Neural progenitor cell (in vitro differentiated cells): Measurements from ENCODE around the gene KCNK10. TPM values are rescaled to one million over a fixed set of nuclear protein-coding genes. Genes with fewer than 3 reads are reported as not detected.

Source experiments
- DNase-seq: peaks from one replicate; pipeline ENCODE4 v3.0.0-alpha.2; 2016; ENCODE audit warnings: low spot score
- H2AFZ ChIP-seq: fragments of 200-600 bp; sonication (generic); replicated peaks from 2 replicates; pipeline ENCODE4 v1.6.1; 2016; ENCODE audit warnings: antibody characterized with exemption
- H3F3A ChIP-seq: fragments of 200-600 bp; sonication (generic); 2 replicates; pipeline ENCODE4 v1.6.1; 2016; ENCODE audit warnings: antibody characterized with exemption, low read depth
- H3K27ac ChIP-seq: fragments of 200-600 bp; sonication (generic); 2 replicates; pipeline ENCODE4 v1.5.1; 2016; ENCODE audit warnings: mild to moderate bottlenecking
- H3K27me3 ChIP-seq: fragments of 200-600 bp; sonication (generic); 2 replicates; pipeline ENCODE4 v1.6.1; 2016; ENCODE audit warnings: mild to moderate bottlenecking, moderate library complexity
- H3K36me3 ChIP-seq: fragments of 200-600 bp; sonication (generic); 2 replicates; pipeline ENCODE4 v1.5.1; 2016
- H3K4me1 ChIP-seq: fragments of 200-600 bp; sonication (generic); 2 replicates; pipeline ENCODE4 v1.6.1; 2016; ENCODE audit warnings: mixed run types
- H3K4me2 ChIP-seq: fragments of 200-600 bp; sonication (generic); 2 replicates; pipeline ENCODE4 v1.6.1; 2016
- H3K4me3 ChIP-seq: fragments of 200-600 bp; sonication (generic); 2 replicates; pipeline ENCODE4 v1.5.1; 2016
- H3K79me2 ChIP-seq: fragments of 200-600 bp; sonication (generic); 2 replicates; pipeline ENCODE4 v1.6.1; 2016; ENCODE audit warnings: low read depth
- H3K9ac ChIP-seq: fragments of 200-600 bp; sonication (generic); 2 replicates; pipeline ENCODE4 v1.6.1; 2016
- H3K9me3 ChIP-seq: fragments of 200-600 bp; sonication (generic); 2 replicates; pipeline ENCODE4 v1.5.1; 2016; ENCODE audit warnings: low read depth
- H4K20me1 ChIP-seq: fragments of 200-600 bp; sonication (generic); 2 replicates; pipeline ENCODE4 v1.6.1; 2016; ENCODE audit warnings: low read depth
- H3K27ac Mint-ChIP-seq: 3 replicates; pipeline ENCODE4 v1.8.0; 2021; ENCODE audit warnings: mixed read lengths
- H3K27me3 Mint-ChIP-seq: 2 replicates; pipeline ENCODE4 v1.8.0; 2022; ENCODE audit warnings: low read depth, mild to moderate bottlenecking, inconsistent platforms, moderate library complexity, mixed read lengths; ENCODE audit not compliant: insufficient read depth
- H3K36me3 Mint-ChIP-seq: 3 replicates; pipeline ENCODE4 v1.8.0; 2021; ENCODE audit warnings: mixed read lengths
- H3K4me1 Mint-ChIP-seq: 3 replicates; pipeline ENCODE4 v1.8.0; 2021; ENCODE audit warnings: mixed read lengths
- H3K4me3 Mint-ChIP-seq: 3 replicates; pipeline ENCODE4 v1.8.0; 2021; ENCODE audit warnings: mild to moderate bottlenecking, moderate library complexity, mixed read lengths
- H3K9me3 Mint-ChIP-seq: 3 replicates; pipeline ENCODE4 v1.8.0; 2020; ENCODE audit warnings: mixed read lengths
- CTCF ChIP-seq: fragments of 200-600 bp; sonication (generic); IDR thresholded peaks from 2 replicates; pipeline ENCODE4 v1.5.1; 2017; ENCODE audit warnings: antibody characterized with exemption, mild to moderate bottlenecking
- EZH2 ChIP-seq: fragments of 200-600 bp; sonication (generic); IDR thresholded peaks from 2 replicates; pipeline ENCODE4 v1.6.1; 2017; ENCODE audit warnings: antibody characterized with exemption, mild to moderate bottlenecking, moderate library complexity
- EZH2phosphoT487 ChIP-seq: fragments of 200-600 bp; sonication (generic); IDR thresholded peaks from 2 replicates; pipeline ENCODE4 v1.6.1; 2017; ENCODE audit warnings: antibody characterized with exemption
- total RNA-seq: library from RNA; depleted of rRNA; stranded (reverse); fragments of >200 nt; gene quantifications from 2 replicates; pipeline ENCODE4 v1.2.3, GENCODE V29; 2015; ENCODE audit warnings: low replicate concordance

Gene KCNK10
- total RNA-seq, 1 donor from 2014 or later, result 6.9 TPM

- H4K20me1 ChIP-seq, result no peaks in the 10 kb centered on the region
- Mint-ChIP-seq H3K27me3 (no peaks in the 10 kb centered on the region), H3K4me1 (no peaks in the 10 kb centered on the region), H3K36me3 (no peaks in the 10 kb centered on the region), H3K9me3 (peaks cover 19% of the 10 kb centered on the region), H3K27ac (no peak overlapping the region), H3K4me3 (no peak overlapping the region)
- H3K4me2 ChIP-seq, result no peak overlapping the region
- peaks cover 5% of the 10 kb centered on the region for H3K27me3 ChIP-seq
- DNase-seq, result peak; percentile 36
- TF ChIP-seq CTCF, result peak; percentile 71
- TF ChIP-seq EZH2phosphoT487, result no peak
- H3K4me3 ChIP-seq, result no peak overlapping the region
- no peak overlapping the region for H3K27ac ChIP-seq
- no peaks in the 10 kb centered on the region for H3K79me2 ChIP-seq
- no peaks in the 10 kb centered on the region for H3K36me3 ChIP-seq
- H3K9ac ChIP-seq, result no peak overlapping the region
- no peaks in the 10 kb centered on the region for H3K9me3 ChIP-seq
- H3F3A ChIP-seq, result no peaks in the 10 kb centered on the region
- H3K4me1 ChIP-seq, result no peaks in the 10 kb centered on the region
- H2AFZ ChIP-seq, result no peak overlapping the region
These were observed 154.4 kb downstream of the KCNK10 start for GRCh38 chr14:88168498-88169165.

GRCh38 chr14:88168025-88168424 lies 155.0 kb downstream of the KCNK10 start:
- no peak for DNase-seq
- H3K27ac ChIP-seq, result no peak overlapping the region
- Mint-ChIP-seq H3K27me3 (no peaks in the 10 kb centered on the region), H3K36me3 (no peaks in the 10 kb centered on the region), H3K9me3 (peaks cover 16% of the 10 kb centered on the region), H3K27ac (no peak overlapping the region), H3K4me3 (no peak overlapping the region), H3K4me1 (no peaks in the 10 kb centered on the region)
- H3K9me3 ChIP-seq, result no peaks in the 10 kb centered on the region
- peaks cover 5% of the 10 kb centered on the region for H3K27me3 ChIP-seq
- no peak overlapping the region for H3K4me2 ChIP-seq
- no peaks in the 10 kb centered on the region for H3K4me1 ChIP-seq
- H3K36me3 ChIP-seq, result no peaks in the 10 kb centered on the region
- H3K9ac ChIP-seq, result no peak overlapping the region
- H4K20me1 ChIP-seq, result no peaks in the 10 kb centered on the region
- no peaks in the 10 kb centered on the region for H3K79me2 ChIP-seq
- TF ChIP-seq CTCF (no peak), EZH2phosphoT487 (no peak), EZH2 (no peak)
- H3K4me3 ChIP-seq, result no peak overlapping the region
- no peaks in the 10 kb centered on the region for H3F3A ChIP-seq
- no peak overlapping the region for H2AFZ ChIP-seq

GRCh38 chr14:88166616-88167015 lies 156.5 kb downstream of the KCNK10 start:
- H3K4me3 ChIP-seq, result no peak overlapping the region
- no peak overlapping the region for H3K9ac ChIP-seq
- no peaks in the 10 kb centered on the region for H3K27me3 Mint-ChIP-seq
- H2AFZ ChIP-seq, result no peak overlapping the region
- peaks cover 5% of the 10 kb centered on the region for H3K27me3 ChIP-seq
- no peaks in the 10 kb centered on the region for H3K36me3 ChIP-seq
- H3K9me3 Mint-ChIP-seq, result peaks cover 11% of the 10 kb centered on the region
- H3K4me3 Mint-ChIP-seq, result no peak overlapping the region
- H3K79me2 ChIP-seq, result no peaks in the 10 kb centered on the region
- no peaks in the 10 kb centered on the region for H3K4me1 Mint-ChIP-seq
- DNase-seq, result no peak
- H3K27ac ChIP-seq, result no peak overlapping the region
- no peak overlapping the region for H3K4me2 ChIP-seq
- no peaks in the 10 kb centered on the region for H3K4me1 ChIP-seq
- no peaks in the 10 kb centered on the region for H3K9me3 ChIP-seq
- H3F3A ChIP-seq, result no peaks in the 10 kb centered on the region
- no peak for TF ChIP-seq EZH2phosphoT487
- no peak overlapping the region for H3K27ac Mint-ChIP-seq
- H3K36me3 Mint-ChIP-seq, result no peaks in the 10 kb centered on the region
- no peaks in the 10 kb centered on the region for H4K20me1 ChIP-seq

- Histone ChIP-seq H3K27me3 (no peaks in the 10 kb centered on the region), H3K4me2 (no peak overlapping the region), H3K9ac (no peak overlapping the region), H3K36me3 (no peaks in the 10 kb centered on the region), H3K27ac (no peak overlapping the region), H3K4me3 (no peak overlapping the region), H3K9me3 (no peaks in the 10 kb centered on the region), H3F3A (no peaks in the 10 kb centered on the region), H2AFZ (no peak overlapping the region), H4K20me1 (no peaks in the 10 kb centered on the region), H3K79me2 (no peaks in the 10 kb centered on the region), H3K4me1 (no peaks in the 10 kb centered on the region)
- Mint-ChIP-seq H3K4me3 (no peak overlapping the region), H3K9me3 (peaks cover 8% of the 10 kb centered on the region), H3K36me3 (no peaks in the 10 kb centered on the region), H3K4me1 (no peaks in the 10 kb centered on the region), H3K27me3 (no peaks in the 10 kb centered on the region), H3K27ac (no peak overlapping the region)
- TF ChIP-seq CTCF (no peak), EZH2phosphoT487 (no peak), EZH2 (no peak)
- no peak for DNase-seq
These were observed 158.0 kb downstream of the KCNK10 start for GRCh38 chr14:88164906-88165534.
